22Rv1 (cell line): Measurements from ENCODE around the gene PCOLCE2.
"Not testable (repeated sequence)": the region's sequence is repeated elsewhere in the genome, so short reads cannot be mapped to it uniquely, and the experiment has no call there.

Experiments
- H3K27ac ChIP-seq: fragments of 450-650 bp; 2 replicates; pipeline ENCODE4 v1.5.1; 2017
- CTCF ChIP-seq: fragments of 450-650 bp; IDR thresholded peaks from 2 replicates; pipeline ENCODE4 v1.5.1; 2017; ENCODE audit warnings: mild to moderate bottlenecking
- ZFX ChIP-seq: fragments of 450-650 bp; IDR thresholded peaks from 2 replicates; pipeline ENCODE4 v1.6.1; 2017; ENCODE audit warnings: antibody characterized with exemption, borderline replicate concordance

Gene PCOLCE2

GRCh38 chr3:142889212-142890014 is 530 bp upstream of the PCOLCE2 start:
- H3K27ac ChIP-seq: peak overlapping the region; percentile 57
- no peak for TF ChIP-seq ZFX
- no peak for TF ChIP-seq CTCF

- H3K27ac ChIP-seq: peak overlapping the region; percentile 57
- TF ChIP-seq ZFX (no peak), CTCF (peak; percentile 16; the same call in 1 of the 2 replicates)
These were observed 793 bp downstream of the PCOLCE2 start for GRCh38 chr3:142888099-142888480.

- H3K27ac ChIP-seq: no peak overlapping the region
- TF ChIP-seq ZFX (no peak), CTCF (no peak)
These were observed 1.9 kb downstream of the PCOLCE2 start for GRCh38 chr3:142886940-142887339.

- TF ChIP-seq ZFX (no peak), CTCF (no peak)
- H3K27ac ChIP-seq: no peak overlapping the region
These were observed 2.9 kb downstream of the PCOLCE2 start for GRCh38 chr3:142886021-142886420.

GRCh38 chr3:142884531-142884930 is 4.4 kb downstream of the PCOLCE2 start:
- H3K27ac ChIP-seq: no peak overlapping the region
- no peak for TF ChIP-seq CTCF
- TF ChIP-seq ZFX: no peak

GRCh38 chr3:142883534-142883933 is 5.3 kb downstream of the PCOLCE2 start:
- not testable (repeated sequence) for H3K27ac ChIP-seq

GRCh38 chr3:142881445-142882224 is 7.2 kb downstream of the PCOLCE2 start:
- no peak for TF ChIP-seq ZFX
- no peak for TF ChIP-seq CTCF
- H3K27ac ChIP-seq: no peak overlapping the region
